Astrocyte of the spinal cord (primary cell): ENCODE results near the gene SPATA20.
A peak's percentile ranks its signal among the peaks of the same experiment; 100 is the strongest.

ENCODE experiments used
- DNase-seq: peaks from one replicate; pipeline ENCODE4 v3.0.0; 2011; ENCODE audit warnings: low read depth, low spot score
- H3K4me3 ChIP-seq: 2 replicates; pipeline ENCODE4 v1.5.1; 2011; ENCODE audit warnings: low read depth, mild to moderate bottlenecking, low read length, moderate library complexity
- in situ Hi-C: cut with HindIII; loops from 2 replicates; pipeline ENCODE4 v1.10.0; 2017; ENCODE audit warnings: low sequenced_read_pairs
- TF ChIP-seq, protein P1 (sequence below): IDR thresholded peaks from 2 replicates; pipeline ENCODE4 v1.5.1; 2012; ENCODE audit warnings: low read depth, mild to moderate bottlenecking, low read length, inconsistent platforms

Gene SPATA20

DNA sequence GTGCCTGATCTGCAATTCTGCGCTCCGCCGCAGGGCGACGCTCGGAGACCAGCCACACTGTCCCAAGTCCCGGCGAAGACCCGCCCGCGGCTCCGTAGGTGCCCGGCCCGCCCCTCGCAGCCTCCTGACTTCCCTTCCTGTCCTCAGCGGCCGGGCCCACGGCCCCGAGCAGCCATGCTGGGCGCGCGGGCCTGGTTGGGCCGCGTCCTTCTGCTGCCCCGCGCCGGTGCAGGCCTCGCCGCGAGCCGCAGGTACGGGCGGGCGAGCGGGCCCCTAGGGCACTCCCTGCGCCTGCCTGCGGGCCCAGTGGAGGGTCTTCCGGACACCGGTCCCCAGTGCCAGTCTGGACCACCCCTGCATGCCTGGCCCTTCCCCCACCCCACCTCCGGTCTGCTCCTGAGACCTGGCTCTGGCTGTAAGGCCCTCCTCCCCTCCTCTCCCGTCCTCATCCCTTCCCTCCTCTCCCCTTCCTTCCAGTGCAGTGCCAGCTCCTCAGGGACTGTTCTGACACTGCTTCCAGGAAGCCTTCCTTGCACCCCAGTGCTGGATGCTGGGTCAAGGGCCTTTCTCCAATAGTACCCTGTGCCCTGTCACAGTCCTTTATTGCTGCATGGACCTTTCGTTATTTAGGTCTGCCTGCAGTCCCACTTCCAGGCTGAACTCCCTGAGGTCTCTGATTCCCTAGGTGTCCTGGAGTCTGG lies at the start of gene SPATA20:
SPATA20 (plus strand) TSS at position 140 of the 701 bp plus-strand sequence; CDS start at position 175, 35 bp downstream.
- H3K4me3 ChIP-seq: peak within 1 kb of the TSS; percentile 55
- peak; percentile 89 for DNase-seq
- TF ChIP-seq, protein P1, sequence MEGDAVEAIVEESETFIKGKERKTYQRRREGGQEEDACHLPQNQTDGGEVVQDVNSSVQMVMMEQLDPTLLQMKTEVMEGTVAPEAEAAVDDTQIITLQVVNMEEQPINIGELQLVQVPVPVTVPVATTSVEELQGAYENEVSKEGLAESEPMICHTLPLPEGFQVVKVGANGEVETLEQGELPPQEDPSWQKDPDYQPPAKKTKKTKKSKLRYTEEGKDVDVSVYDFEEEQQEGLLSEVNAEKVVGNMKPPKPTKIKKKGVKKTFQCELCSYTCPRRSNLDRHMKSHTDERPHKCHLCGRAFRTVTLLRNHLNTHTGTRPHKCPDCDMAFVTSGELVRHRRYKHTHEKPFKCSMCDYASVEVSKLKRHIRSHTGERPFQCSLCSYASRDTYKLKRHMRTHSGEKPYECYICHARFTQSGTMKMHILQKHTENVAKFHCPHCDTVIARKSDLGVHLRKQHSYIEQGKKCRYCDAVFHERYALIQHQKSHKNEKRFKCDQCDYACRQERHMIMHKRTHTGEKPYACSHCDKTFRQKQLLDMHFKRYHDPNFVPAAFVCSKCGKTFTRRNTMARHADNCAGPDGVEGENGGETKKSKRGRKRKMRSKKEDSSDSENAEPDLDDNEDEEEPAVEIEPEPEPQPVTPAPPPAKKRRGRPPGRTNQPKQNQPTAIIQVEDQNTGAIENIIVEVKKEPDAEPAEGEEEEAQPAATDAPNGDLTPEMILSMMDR: peak; percentile 97
- in situ Hi-C loops: no loop called here

DNA sequence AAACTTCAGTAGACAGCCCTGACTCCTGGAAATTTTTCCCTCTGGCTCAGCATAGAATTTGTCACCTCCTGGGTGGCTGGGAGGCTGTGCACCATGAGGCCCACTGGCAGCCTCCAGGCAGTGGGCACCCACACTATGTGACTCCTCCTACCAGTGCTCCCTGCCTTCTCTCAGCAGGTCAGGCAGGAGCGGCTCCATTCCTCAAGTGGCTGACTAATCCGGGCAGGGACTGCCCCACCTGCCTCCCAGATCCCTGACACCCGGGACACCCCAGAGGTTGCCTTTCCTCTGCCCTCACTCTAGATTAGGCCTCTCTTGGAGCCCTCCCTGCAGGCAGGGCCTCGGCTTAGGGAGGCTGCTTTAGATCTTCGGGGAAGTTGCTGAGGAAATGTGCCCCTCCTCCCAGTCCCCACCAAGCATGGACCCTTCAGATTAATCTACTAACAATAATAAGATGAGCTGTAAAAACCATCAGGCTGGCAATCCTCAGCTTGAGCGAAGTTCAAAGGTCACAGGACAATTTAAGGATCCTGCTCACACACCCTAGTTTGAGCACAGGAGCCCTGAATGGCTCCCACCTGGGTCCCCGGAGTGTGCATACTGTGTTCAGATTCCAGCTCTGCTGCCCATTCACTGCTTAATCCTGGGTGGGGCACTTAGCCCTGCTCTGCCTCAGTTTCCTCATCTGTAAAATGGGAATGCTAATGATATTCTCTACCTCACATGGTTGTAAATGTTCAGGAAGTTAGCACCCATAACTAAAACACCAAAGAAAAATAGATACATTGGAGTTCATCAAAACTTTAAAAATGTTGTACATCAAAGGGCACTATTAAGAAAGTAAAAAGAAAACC lies 48.7 kb upstream of the SPATA20 start:
- DNase-seq: no peak
- in situ Hi-C loops: no loop called here
- H3K4me3 ChIP-seq: no peak overlapping the region
- TF ChIP-seq, protein P1: no peak

DNA sequence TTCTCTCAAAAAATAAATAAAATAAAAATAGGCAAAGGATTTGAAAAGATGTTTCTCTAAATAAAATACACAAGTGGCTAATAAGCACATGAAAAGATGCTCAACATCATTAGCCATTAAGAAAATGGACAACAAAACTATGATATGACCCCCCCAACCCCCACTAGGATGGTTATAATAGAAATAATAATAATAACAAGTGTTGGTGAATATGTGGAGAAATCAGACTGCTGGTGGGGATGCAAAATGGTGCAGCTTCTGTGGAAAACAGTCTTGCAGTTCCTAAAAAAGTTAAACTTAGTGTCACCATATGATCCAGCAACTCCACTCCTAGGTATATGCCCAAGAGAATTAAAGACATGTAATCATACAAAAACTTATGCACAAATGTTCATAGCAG lies 47.7 kb upstream of the SPATA20 start:
- H3K4me3 ChIP-seq: no peak overlapping the region
- TF ChIP-seq, protein P1: no peak
- in situ Hi-C loops: no loop called here
- DNase-seq: no peak

DNA sequence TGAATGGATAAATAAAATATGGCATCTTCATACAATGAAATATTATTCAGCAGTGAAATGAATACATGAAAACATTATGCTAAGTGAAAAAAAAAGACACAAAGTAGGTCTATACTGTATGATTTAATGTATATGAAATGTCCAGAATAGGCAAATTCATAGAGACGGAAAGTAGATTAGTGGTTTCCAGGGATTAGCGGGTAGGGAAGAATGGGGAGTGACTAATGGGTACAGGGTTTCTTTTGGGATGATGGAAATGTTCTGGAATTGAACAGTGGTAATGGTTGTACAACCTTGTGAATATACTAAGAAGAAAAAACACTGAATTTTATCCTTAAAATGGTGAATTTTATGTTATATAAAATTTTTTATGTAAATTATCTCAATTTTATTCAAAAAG lies 47.3 kb upstream of the SPATA20 start:
- TF ChIP-seq, protein P1: no peak
- in situ Hi-C loops: no loop called here
- DNase-seq: no peak
- no peak overlapping the region for H3K4me3 ChIP-seq

DNA sequence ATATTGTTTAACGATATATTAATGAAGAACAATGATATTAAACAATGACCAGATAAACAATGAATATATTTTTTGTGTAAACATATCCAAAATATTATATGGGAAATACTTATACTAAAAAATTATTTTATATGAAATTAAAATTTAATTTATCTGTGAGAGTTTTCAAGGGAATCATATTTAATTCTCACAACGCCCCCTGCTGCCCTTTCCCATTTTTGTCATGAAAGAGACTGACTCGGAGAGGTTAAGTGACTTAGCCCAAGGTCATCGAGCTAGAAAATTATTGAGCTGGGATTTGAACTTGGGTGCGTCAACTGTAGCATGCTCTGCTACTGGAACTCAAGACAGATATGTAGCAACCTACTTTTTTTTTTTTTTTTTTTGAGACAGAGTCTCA lies 45.9 kb upstream of the SPATA20 start:
- in situ Hi-C loops: no loop called here
- DNase-seq: no peak
- H3K4me3 ChIP-seq: no peak overlapping the region

DNA sequence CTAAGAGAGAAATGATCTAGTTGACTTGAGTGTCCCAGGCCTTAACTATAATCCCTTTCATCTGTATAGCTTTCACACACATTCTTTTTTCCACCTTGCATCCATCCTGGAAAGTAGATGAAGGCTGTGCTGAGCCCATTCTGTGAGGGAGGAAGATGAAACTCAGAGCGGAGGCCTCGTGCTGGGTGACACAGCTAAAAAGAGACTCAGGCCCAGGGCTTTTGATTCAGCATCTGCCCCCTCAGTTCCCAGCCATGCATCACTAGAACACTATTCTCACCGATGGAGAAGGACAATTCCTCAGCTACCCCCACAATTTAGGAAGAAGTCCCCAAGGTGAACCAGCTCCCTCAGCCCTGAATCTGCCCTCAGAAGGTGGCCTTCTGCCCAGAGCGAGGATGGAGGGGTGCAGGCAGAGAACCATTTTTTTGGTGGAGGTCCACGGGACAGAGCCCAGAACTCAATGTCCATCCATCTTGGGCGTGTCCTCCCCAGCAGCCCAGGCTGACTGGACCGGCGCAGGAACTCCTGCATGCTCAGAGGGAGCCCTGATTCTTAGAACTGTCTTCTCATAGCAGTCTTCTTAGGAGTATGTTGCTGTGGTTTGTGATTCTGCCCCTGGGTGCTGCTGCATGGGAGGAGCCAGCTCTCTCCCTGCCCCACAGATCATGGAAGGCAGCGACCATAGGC lies 44.5 kb upstream of the SPATA20 start:
- no peak overlapping the region for H3K4me3 ChIP-seq
- DNase-seq: no peak
- in situ Hi-C loops: no loop called here
- TF ChIP-seq, protein P1: no peak

More for the DNA sequence above, 45.9 kb upstream of the SPATA20 start:
- TF ChIP-seq, protein P1: peak; percentile 56
